Measurements from ENCODE around the gene KLK13. TPM values are rescaled to one million over a fixed set of nuclear protein-coding genes. Genes with fewer than 3 reads are reported as not detected.

The KLK13 gene
- total and polyA plus RNA-seq, 2 donors from 2014 or later = not detected

DNA sequence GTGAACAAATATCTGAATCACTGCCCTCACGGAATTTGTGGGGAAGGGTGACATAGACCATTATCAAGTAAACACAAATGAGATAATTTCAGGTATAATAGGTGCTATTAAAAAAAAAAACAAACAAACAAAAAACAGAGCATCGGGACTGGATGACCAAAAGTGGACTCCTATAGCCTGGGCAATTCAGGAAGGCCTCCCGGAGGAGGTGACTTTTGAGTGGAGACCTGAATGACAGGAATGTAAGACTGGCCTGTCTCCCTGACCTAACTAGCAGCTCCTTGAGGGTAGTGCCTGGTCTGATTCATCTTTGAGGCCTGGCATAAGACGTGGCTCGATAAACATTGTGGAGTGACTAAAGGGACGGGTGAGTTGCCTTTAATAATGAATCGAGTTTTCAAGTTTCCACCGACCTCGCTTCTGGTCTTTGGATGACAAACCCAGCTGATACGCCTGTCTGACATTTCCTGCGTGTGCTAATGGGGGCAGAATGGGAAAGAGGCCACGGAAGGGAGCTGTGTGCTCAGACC, 52.2 kb downstream of the KLK13 start:
- Histone ChIP-seq H3K36me3 (ENCODE audit: control insufficient read depth in 2 of 3, insufficient read depth in 3 of 3, low read length in 3 of 3) (no peaks in the 10 kb centered on the region), H3K4me1 (ENCODE audit: control insufficient read depth in 2 of 3, insufficient read depth in 2 of 3, low read depth in 1 of 3, low read length in 3 of 3) (no peaks in the 10 kb centered on the region), H3K27ac (ENCODE audit: low read depth in 2 of 2, low read length in 2 of 2) (no peak overlapping the region), H3K9me3 (ENCODE audit: control insufficient read depth in 2 of 3, insufficient read depth in 1 of 3, low read length in 3 of 3) (no peaks in the 10 kb centered on the region), H3K9ac (ENCODE audit: low read length in 3 of 3) (no peak overlapping the region), H3K4me3 (ENCODE audit: low read length in 3 of 3) (no peak overlapping the region), H3K27me3 (ENCODE audit: control insufficient read depth, insufficient read depth, low read length) (peaks cover 8% of the 10 kb centered on the region)
- FAIRE-seq (no peak), DNase-seq (peak in 1 of 5 donors; percentile 14)
- TF ChIP-seq, protein P1, sequence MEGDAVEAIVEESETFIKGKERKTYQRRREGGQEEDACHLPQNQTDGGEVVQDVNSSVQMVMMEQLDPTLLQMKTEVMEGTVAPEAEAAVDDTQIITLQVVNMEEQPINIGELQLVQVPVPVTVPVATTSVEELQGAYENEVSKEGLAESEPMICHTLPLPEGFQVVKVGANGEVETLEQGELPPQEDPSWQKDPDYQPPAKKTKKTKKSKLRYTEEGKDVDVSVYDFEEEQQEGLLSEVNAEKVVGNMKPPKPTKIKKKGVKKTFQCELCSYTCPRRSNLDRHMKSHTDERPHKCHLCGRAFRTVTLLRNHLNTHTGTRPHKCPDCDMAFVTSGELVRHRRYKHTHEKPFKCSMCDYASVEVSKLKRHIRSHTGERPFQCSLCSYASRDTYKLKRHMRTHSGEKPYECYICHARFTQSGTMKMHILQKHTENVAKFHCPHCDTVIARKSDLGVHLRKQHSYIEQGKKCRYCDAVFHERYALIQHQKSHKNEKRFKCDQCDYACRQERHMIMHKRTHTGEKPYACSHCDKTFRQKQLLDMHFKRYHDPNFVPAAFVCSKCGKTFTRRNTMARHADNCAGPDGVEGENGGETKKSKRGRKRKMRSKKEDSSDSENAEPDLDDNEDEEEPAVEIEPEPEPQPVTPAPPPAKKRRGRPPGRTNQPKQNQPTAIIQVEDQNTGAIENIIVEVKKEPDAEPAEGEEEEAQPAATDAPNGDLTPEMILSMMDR (IDR thresholded peaks at IDR 0.05; ENCODE audit: borderline replicate concordance, extremely low read depth, insufficient read depth) = no peak
- intact Hi-C loops (cut with DNase I) = no loop called here

DNA sequence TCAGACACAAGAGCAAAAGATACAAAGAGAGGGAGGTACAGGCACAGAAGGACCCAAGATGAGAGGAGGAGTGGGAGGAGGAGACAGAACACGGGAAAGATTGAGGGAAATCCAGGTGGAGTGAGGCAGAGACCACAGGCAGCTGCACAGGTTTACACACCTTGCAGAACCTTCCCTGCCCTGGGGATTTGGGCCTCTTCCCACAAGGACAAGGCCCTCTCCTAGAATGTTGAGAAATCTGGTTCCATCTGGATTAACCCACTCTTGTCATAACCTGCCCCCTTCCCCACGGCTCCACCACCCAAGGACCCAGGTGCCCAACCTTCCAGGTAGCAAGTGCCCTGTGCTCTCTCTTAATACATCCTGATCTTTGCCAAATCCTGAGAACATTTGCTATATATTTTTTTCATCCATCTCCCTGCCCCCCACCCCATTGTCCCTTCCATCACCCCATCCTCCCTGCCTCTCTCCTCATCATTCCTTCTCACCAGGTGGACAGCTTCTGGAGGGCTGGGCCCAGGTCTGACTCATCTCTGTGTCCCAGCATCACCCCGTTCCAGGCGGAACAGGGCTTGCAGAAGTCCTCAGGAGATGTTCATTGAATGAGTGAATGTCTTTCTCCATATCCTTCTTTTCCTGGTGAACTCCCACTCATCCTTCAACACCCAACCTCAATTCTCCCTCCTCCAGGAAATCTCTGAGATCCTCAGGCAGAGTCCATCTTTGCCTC, 54.7 kb downstream of the KLK13 start:
- Histone ChIP-seq H3K9ac (ENCODE audit: low read length in 3 of 3) (no peak overlapping the region), H3K4me3 (ENCODE audit: low read length in 3 of 3) (no peak overlapping the region), H3K36me3 (ENCODE audit: control insufficient read depth in 2 of 3, insufficient read depth in 3 of 3, low read length in 3 of 3) (no peaks in the 10 kb centered on the region), H3K27me3 (ENCODE audit: control insufficient read depth, insufficient read depth, low read length) (no peaks in the 10 kb centered on the region), H3K4me1 (ENCODE audit: control insufficient read depth in 2 of 3, insufficient read depth in 2 of 3, low read depth in 1 of 3, low read length in 3 of 3) (no peaks in the 10 kb centered on the region), H3K27ac (ENCODE audit: low read depth in 2 of 2, low read length in 2 of 2) (no peak overlapping the region), H3K9me3 (ENCODE audit: control insufficient read depth in 2 of 3, insufficient read depth in 1 of 3, low read length in 3 of 3) (no peaks in the 10 kb centered on the region)
- FAIRE-seq (no peak), DNase-seq (no peak)
- intact Hi-C loops (cut with DNase I) = no loop called here
- TF ChIP-seq, protein P1 (IDR thresholded peaks at IDR 0.05; ENCODE audit: borderline replicate concordance, extremely low read depth, insufficient read depth) = no peak

DNA sequence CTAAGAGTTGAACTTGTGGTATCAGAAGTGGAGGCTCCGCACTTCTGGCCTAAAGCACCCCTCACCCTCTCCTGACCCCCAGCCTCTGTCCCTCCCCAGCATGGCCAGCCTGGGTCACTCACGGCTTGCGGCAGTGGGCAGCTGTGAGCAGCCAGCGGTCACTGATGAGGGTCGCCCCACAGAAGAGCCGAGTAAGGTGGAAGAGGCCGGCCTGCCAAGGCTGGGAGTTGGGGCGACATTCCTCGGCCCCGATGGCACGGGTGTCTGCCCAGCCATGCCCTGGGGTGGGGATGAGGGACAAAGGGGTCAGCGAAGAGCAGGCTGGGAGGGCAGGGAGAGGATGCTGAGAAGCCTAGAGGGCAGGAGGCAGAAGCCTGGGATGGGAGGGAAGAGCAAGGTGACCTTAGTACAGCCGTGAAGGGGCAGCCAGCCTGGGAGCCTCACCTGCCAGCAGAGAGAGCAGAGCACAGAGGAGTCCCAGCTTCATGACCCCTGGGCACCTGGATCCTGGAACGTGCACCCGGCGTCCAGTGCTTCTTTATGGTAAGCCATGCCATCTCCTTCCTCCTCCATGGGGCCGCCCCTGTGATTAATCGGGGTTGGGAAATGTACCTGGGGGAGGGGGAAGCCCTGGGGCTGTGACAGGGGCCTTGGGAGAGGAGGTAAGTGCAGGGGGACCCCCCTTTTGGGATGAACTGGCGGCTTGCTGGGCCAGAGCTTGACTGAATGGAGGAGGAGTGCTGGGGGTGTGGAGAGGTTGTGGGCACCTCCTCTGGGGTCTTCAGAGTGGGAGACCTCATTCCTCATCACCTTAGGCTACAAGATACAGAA, 55.6 kb downstream of the KLK13 start:
- FAIRE-seq (no peak), DNase-seq (no peak)
- H3K36me3 ChIP-seq (ENCODE audit: control insufficient read depth in 2 of 3, insufficient read depth in 3 of 3, low read length in 3 of 3) = no peaks in the 10 kb centered on the region
- intact Hi-C loops (cut with DNase I) = no loop called here
- no peak overlapping the region for H3K9ac ChIP-seq (ENCODE audit: low read length in 3 of 3)
- no peaks in the 10 kb centered on the region for H3K27me3 ChIP-seq (ENCODE audit: control insufficient read depth, insufficient read depth, low read length)
- H3K4me1 ChIP-seq (ENCODE audit: control insufficient read depth in 2 of 3, insufficient read depth in 2 of 3, low read depth in 1 of 3, low read length in 3 of 3) = no peaks in the 10 kb centered on the region
- TF ChIP-seq, protein P1 (IDR thresholded peaks at IDR 0.05; ENCODE audit: borderline replicate concordance, extremely low read depth, insufficient read depth) = no peak
- H3K4me3 ChIP-seq (ENCODE audit: low read length in 3 of 3) = no peak overlapping the region
- H3K9me3 ChIP-seq (ENCODE audit: control insufficient read depth in 2 of 3, insufficient read depth in 1 of 3, low read length in 3 of 3) = no peaks in the 10 kb centered on the region
- no peak overlapping the region for H3K27ac ChIP-seq (ENCODE audit: low read depth in 2 of 2, low read length in 2 of 2)

All from kidney (tissue), 14 donors.